CD14-positive monocyte (primary cell): ENCODE results near the gene MIA3. TPM values are rescaled to one million over a fixed set of nuclear protein-coding genes. Genes with fewer than 3 reads are reported as not detected.

ENCODE experiments used
- DNase-seq, 3 donors: peaks; one replicate each; pipeline ENCODE4 v3.0.0-alpha.2; 2011 to 2022
- H2AFZ ChIP-seq: 2 replicates; pipeline ENCODE4 v1.6.0; 2012; ENCODE audit warnings: mild to moderate bottlenecking, low read depth, low read length, inconsistent platforms; ENCODE audit not compliant: insufficient read depth, poor library complexity, severe bottlenecking
- H3K27ac ChIP-seq, 2 donors: 1 replicate in 1 of 2; 2 replicates in 1 of 2; pipeline ENCODE4 v1.5.1; 2012 to 2013; ENCODE audit warnings: low read length in 2 of 2, control low read depth in 1 of 2, inconsistent platforms in 1 of 2, low read depth in 1 of 2, mild to moderate bottlenecking in 1 of 2
- H3K27me3 ChIP-seq, 2 donors: one replicate each; pipeline versions ENCODE4 v1.6.0 to v1.6.1; 2011 to 2013; ENCODE audit warnings: low read length in 2 of 2; ENCODE audit not compliant: control insufficient read depth in 2 of 2, insufficient read depth in 2 of 2
- H3K36me3 ChIP-seq, 2 donors: replicated peaks in 1 of 2; 1 replicate in 1 of 2; 2 replicates in 1 of 2; pipeline versions ENCODE4 v1.5.1 to v1.6.1; 2012 to 2013; ENCODE audit warnings: low read length in 2 of 2, control low read depth in 1 of 2, inconsistent platforms in 1 of 2, mild to moderate bottlenecking in 1 of 2; ENCODE audit not compliant: insufficient read depth in 2 of 2, control insufficient read depth in 1 of 2
- H3K4me1 ChIP-seq, 2 donors: 1 replicate in 1 of 2; 2 replicates in 1 of 2; pipeline versions ENCODE4 v1.5.1 to v1.6.1; 2012 to 2013; ENCODE audit warnings: low read length in 2 of 2, control low read depth in 1 of 2, inconsistent platforms in 1 of 2, mild to moderate bottlenecking in 1 of 2, moderate library complexity in 1 of 2; ENCODE audit not compliant: insufficient read depth in 2 of 2, control insufficient read depth in 1 of 2
- H3K4me2 ChIP-seq: replicated peaks from 2 replicates; pipeline ENCODE3; 2012; ENCODE audit warnings: low read length, moderate library complexity, mild to moderate bottlenecking; ENCODE audit not compliant: poor library complexity, severe bottlenecking; ENCODE audit errors: extremely low read depth
- H3K4me3 ChIP-seq, 3 experiments: fragments of 200-600 bp in 1 of 3; sonication (generic) in 1 of 3; replicated peaks in 1 of 3; 1 replicate in 2 of 3; 2 replicates in 1 of 3; pipeline ENCODE4 v1.5.1; 2011 to 2013; ENCODE audit warnings: low read length in 3 of 3, mild to moderate bottlenecking in 3 of 3, control low read depth in 2 of 3, low read depth in 2 of 3, inconsistent platforms in 1 of 3, moderate library complexity in 1 of 3
- H3K79me2 ChIP-seq: 2 replicates; pipeline ENCODE4 v1.6.0; 2012; ENCODE audit warnings: mild to moderate bottlenecking, control low read depth, inconsistent platforms, low read length, moderate library complexity; ENCODE audit not compliant: insufficient read depth
- H3K9ac ChIP-seq: 2 replicates; pipeline ENCODE4 v1.6.0; 2017; ENCODE audit warnings: low read length, mild to moderate bottlenecking; ENCODE audit not compliant: insufficient read depth, poor library complexity, severe bottlenecking
- H3K9me3 ChIP-seq, 2 donors: replicated peaks in 1 of 2; 1 replicate in 1 of 2; 2 replicates in 1 of 2; pipeline versions ENCODE4 v1.5.1 to v1.6.1; 2012 to 2013; ENCODE audit warnings: low read length in 2 of 2, control low read depth in 1 of 2; ENCODE audit not compliant: control insufficient read depth in 1 of 2, insufficient read depth in 1 of 2
- H4K20me1 ChIP-seq: 2 replicates; pipeline ENCODE4 v1.6.0; 2012; ENCODE audit warnings: mild to moderate bottlenecking, low read length, control low read depth, moderate library complexity; ENCODE audit not compliant: insufficient read depth
- H3K27ac Mint-ChIP-seq, 7 donors: one replicate each; pipeline ENCODE4 v1.8.0; 2020; ENCODE audit warnings: mild to moderate bottlenecking in 7 of 7, mixed read lengths in 7 of 7, moderate library complexity in 6 of 7, inconsistent platforms in 2 of 7
- H3K27me3 Mint-ChIP-seq, 3 donors: one replicate each; pipeline ENCODE4 v1.8.0; 2021 to 2022; ENCODE audit warnings: low read depth in 3 of 3, mild to moderate bottlenecking in 3 of 3, mixed read lengths in 3 of 3, moderate library complexity in 3 of 3, inconsistent platforms in 1 of 3
- H3K36me3 Mint-ChIP-seq, 2 donors: one replicate each; pipeline ENCODE4 v1.8.0; 2020; ENCODE audit warnings: mixed read lengths in 2 of 2, inconsistent platforms in 1 of 2, mild to moderate bottlenecking in 1 of 2
- H3K4me1 Mint-ChIP-seq: one replicate; pipeline ENCODE4 v1.8.0; 2020; ENCODE audit warnings: mild to moderate bottlenecking, mixed read lengths
- H3K4me3 Mint-ChIP-seq, 2 donors: one replicate each; pipeline ENCODE4 v1.8.0; 2020; ENCODE audit warnings: mild to moderate bottlenecking in 2 of 2, mixed read lengths in 2 of 2, moderate library complexity in 1 of 2
- H3K9me3 Mint-ChIP-seq, 7 donors: one replicate each; pipeline ENCODE4 v1.8.0; 2020 to 2022; ENCODE audit warnings: mixed read lengths in 7 of 7, mild to moderate bottlenecking in 6 of 7, moderate library complexity in 6 of 7, inconsistent platforms in 2 of 7
- WGBS: methylation state at CpG from one replicate; pipeline ENCODE4 v1.1.5; 2013; ENCODE audit warnings: missing lambda C conversion rate; ENCODE audit not compliant: insufficient coverage; 5-methylcytosine and 5-hydroxymethylcytosine counted together
- intact Hi-C, 2 donors: fragments of 100-400 bp; cut with micrococcal nuclease; formaldehyde crosslinking; loops; one replicate each; pipeline versions ENCODE4 v1.15.0 to v1.15.1; 2023
- polyA plus RNA-seq, 3 donors: library from polyadenylated mRNA; depleted of rRNA in 1 of 3; unstranded in 2 of 3; stranded (reverse) in 1 of 3; fragments of 300-500 nt in 2 of 3; fragments of >200 nt in 1 of 3; fragmentation: Illumina TruSeq in 2 of 3; gene quantifications; 1 replicate in 2 of 3; 2 replicates in 1 of 3; pipeline ENCODE4 v1.2.3, GENCODE V29; 2012 to 2021
- TF ChIP-seq, protein P1 (sequence below): fragments of 200-600 bp; IDR thresholded peaks from one replicate; pipeline ENCODE4 v1.8.0; 2022; ENCODE audit warnings: antibody characterized with exemption, mild to moderate bottlenecking

MIA3 gene
- polyA plus RNA-seq, 3 donors: 19.8 to 37.1 (median 36.6) TPM

DNA sequence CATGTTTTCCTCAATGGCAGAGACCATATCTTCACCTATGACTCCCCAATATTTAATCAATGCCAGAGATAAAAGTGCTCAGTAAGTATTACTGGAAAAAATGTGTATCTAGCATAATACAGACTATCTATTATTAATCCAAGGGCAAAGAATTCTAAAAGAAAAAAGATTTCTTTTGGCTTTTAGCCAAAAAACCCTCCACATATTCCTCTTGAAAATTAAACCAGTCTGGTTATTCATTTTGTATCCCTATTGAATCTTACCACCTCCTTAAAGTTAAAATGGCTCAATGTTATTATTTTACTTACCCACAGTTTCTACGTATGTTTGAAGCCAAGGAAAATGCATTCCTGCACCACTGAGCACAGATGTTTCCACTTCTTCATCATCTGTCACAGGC lies 29.8 kb upstream of the MIA3 start:
- WGBS: no CpG with 5 or more reads among the region's 1 CpG
- H3K27me3 ChIP-seq: no peaks in the 10 kb centered on the region
- peaks cover 20 to 23% of the 10 kb centered on the region in 2 donors for H3K4me1 ChIP-seq
- H3K9me3 Mint-ChIP-seq: no peaks in the 10 kb centered on the region
- H4K20me1 ChIP-seq: no peaks in the 10 kb centered on the region
- H3K27me3 Mint-ChIP-seq: peaks cover 0 to 2% (median 2%) of the 10 kb centered on the region in 3 donors
- peaks cover 31% of the 10 kb centered on the region for H3K4me1 Mint-ChIP-seq
- H3K4me2 ChIP-seq: no peak overlapping the region
- TF ChIP-seq, protein P1, sequence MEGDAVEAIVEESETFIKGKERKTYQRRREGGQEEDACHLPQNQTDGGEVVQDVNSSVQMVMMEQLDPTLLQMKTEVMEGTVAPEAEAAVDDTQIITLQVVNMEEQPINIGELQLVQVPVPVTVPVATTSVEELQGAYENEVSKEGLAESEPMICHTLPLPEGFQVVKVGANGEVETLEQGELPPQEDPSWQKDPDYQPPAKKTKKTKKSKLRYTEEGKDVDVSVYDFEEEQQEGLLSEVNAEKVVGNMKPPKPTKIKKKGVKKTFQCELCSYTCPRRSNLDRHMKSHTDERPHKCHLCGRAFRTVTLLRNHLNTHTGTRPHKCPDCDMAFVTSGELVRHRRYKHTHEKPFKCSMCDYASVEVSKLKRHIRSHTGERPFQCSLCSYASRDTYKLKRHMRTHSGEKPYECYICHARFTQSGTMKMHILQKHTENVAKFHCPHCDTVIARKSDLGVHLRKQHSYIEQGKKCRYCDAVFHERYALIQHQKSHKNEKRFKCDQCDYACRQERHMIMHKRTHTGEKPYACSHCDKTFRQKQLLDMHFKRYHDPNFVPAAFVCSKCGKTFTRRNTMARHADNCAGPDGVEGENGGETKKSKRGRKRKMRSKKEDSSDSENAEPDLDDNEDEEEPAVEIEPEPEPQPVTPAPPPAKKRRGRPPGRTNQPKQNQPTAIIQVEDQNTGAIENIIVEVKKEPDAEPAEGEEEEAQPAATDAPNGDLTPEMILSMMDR: no peak
- H3K79me2 ChIP-seq: peaks cover 29% of the 10 kb centered on the region
- no peak overlapping the region for H3K27ac ChIP-seq
- no peaks in the 10 kb centered on the region for H3K9me3 ChIP-seq
- DNase-seq: no peak
- no peak overlapping the region for H2AFZ ChIP-seq
- intact Hi-C loops: loop anchor here in 1 of 2 donors (5.0 kb wide), 1 partner anchor 34 kb away; no protein-coding TSS in a partner anchor
- no peak overlapping the region for H3K4me3 ChIP-seq
- peaks cover 17 to 22% of the 10 kb centered on the region in 2 donors for H3K36me3 Mint-ChIP-seq
- no peak overlapping the region for H3K4me3 Mint-ChIP-seq
- no peak overlapping the region for H3K27ac Mint-ChIP-seq
- H3K36me3 ChIP-seq: peaks cover 7 to 16% of the 10 kb centered on the region in 2 donors
- H3K9ac ChIP-seq: no peak overlapping the region

DNA sequence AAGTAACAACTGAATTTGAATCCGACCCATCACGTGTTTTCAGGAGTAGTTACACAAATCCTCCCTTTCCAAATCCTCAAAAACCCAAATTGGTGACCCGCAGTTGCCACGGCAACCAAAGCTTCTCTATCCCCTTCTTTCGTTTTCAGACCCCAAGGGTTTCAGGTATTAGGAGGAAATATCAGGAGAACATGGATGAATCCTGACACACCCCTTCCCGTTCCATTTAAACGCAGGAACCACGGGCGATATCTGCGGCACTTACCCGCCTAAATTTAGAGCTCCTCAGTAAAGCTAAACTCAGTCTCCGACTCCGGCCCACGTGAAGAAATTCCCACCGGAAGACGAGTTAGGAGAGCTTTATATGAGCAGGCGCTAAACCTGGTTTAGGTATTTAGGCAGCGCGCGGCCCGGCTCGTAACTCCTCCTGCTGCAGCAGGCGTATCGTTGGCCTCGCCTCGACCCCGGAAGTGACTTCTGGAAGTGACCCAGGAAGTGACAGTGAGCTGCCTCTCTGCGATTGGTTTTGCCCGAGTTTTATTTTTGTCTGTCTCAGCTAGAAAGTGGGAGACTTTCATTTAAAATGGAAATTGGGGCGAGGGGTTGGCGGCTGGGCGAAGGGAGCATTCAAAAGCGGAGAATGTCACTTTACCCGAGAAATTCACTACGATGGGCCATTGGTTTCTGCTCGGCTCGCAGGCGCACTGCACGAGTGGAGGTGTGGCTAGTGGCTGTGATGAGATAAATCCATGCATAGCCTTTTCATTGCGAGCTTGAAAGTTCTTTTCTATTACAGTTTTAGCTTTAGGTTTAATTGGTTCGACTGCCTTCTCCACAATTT lies 28.2 kb upstream of the MIA3 start, which contains the start of gene TAF1A:
TAF1A (minus strand) TSS at position 472 of the 841 bp plus-strand sequence.
- intact Hi-C loops: loop anchor here in 1 of 2 donors (5.0 kb wide), 1 partner anchor 33 kb away; no protein-coding TSS in a partner anchor
- DNase-seq: peak; percentile 68 to 81 (median 80)
- peaks cover 20% of the 10 kb centered on the region for H3K4me1 Mint-ChIP-seq
- H3K4me3 Mint-ChIP-seq: peak within 1 kb of the TSS; percentile 95 to 99
- Histone ChIP-seq H3K27me3 (no peaks in the 10 kb centered on the region), H3K9me3 (no peaks in the 10 kb centered on the region), H3K27ac (peak within 1 kb of the TSS; percentile 74 to 90), H3K79me2 (peaks cover 29% of the 10 kb centered on the region), H3K4me2 (peak within 1 kb of the TSS; percentile 79), H4K20me1 (no peaks in the 10 kb centered on the region), H3K4me1 (peaks cover 12 to 15% of the 10 kb centered on the region in 2 donors), H3K9ac (peak within 1 kb of the TSS; percentile 68), H2AFZ (peak within 1 kb of the TSS; percentile 96), H3K4me3 (peak within 1 kb of the TSS; percentile 65 to 86 (median 83)), H3K36me3 (peaks cover 7 to 16% of the 10 kb centered on the region in 2 donors)
- peak within 1 kb of the TSS; percentile 95 to 99 (median 98) for H3K27ac Mint-ChIP-seq
- H3K27me3 Mint-ChIP-seq: peaks cover 0 to 2% (median 2%) of the 10 kb centered on the region in 3 donors
- TF ChIP-seq, protein P1: no peak
- WGBS: 0% methylated on average over 29 of the region's 41 CpGs
- H3K36me3 Mint-ChIP-seq: peaks cover 17 to 22% of the 10 kb centered on the region in 2 donors
- peaks cover 0 to under 1% (median 0%) of the 10 kb centered on the region in 7 donors for H3K9me3 Mint-ChIP-seq
